A673 (cell line): ENCODE measurements around the gene GBA2.

Source experiments
- CTCF ChIP-seq: fragments of 300-800, 200-600 bp; sonication (generic); conservative IDR thresholded peaks from 2 replicates; pipeline ENCODE4 v1.5.1; 2017; ENCODE audit warnings: low read depth, mild to moderate bottlenecking, antibody characterized with exemption, low read length, moderate library complexity, mixed read lengths
- EZH2 ChIP-seq: fragments of 200-600 bp; sonication (generic); IDR thresholded peaks from 2 replicates; pipeline ENCODE4 v1.6.1; 2017; ENCODE audit warnings: borderline replicate concordance, low read depth, mild to moderate bottlenecking, mixed read lengths, antibody characterized with exemption, low read length; ENCODE audit not compliant: poor library complexity, severe bottlenecking

- no peak for TF ChIP-seq CTCF
- no peak for TF ChIP-seq EZH2
These were observed 18.6 kb downstream of the GBA2 start for GRCh38 chr9:35730486-35730854.
